ENCODE data around the gene SART3. TPM values are rescaled to one million over a fixed set of nuclear protein-coding genes. Genes with fewer than 3 reads are reported as not detected.

The SART3 gene
- total and polyA plus RNA-seq, 2 of the 8 experiments (the other 6 are each of a cell fraction or from before 2014, with no cell fraction given), result 16.0 to 103 TPM

Other genes with a start within 250 kb of the SART3 start
- gene CMKLR1, start 221.9 kb downstream of the SART3 start, total RNA-seq (2021; fragmentation: NEBNext Ultra II Directional; extraction: Animal tissue kit (Norgen Biotek cat#: 25700)), result 1.7 and 2.1 TPM in 2 replicates
- 2.8 and 2.9 TPM in 2 replicates for gene CMKLR1, start 221.9 kb downstream of the SART3 start, polyA plus RNA-seq (2011; rRNA removed)
- 6.0 TPM in 2 replicates for gene FICD, start 45.9 kb downstream of the SART3 start, total RNA-seq (2021; fragmentation: NEBNext Ultra II Directional; extraction: Animal tissue kit (Norgen Biotek cat#: 25700))
- gene FICD, start 45.9 kb downstream of the SART3 start, polyA plus RNA-seq (2011; rRNA removed), result 2.2 and 3.0 TPM in 2 replicates
- gene ISCU, start 1.4 kb upstream of the SART3 start, total RNA-seq (2021; fragmentation: NEBNext Ultra II Directional; extraction: Animal tissue kit (Norgen Biotek cat#: 25700)), result 78.1 and 82.3 TPM in 2 replicates
- gene ISCU, start 1.4 kb upstream of the SART3 start, polyA plus RNA-seq (2011; rRNA removed), result 54.5 and 72.1 TPM in 2 replicates
- gene TMEM119, start 36.9 kb upstream of the SART3 start, total RNA-seq (2021; fragmentation: NEBNext Ultra II Directional; extraction: Animal tissue kit (Norgen Biotek cat#: 25700)), result 0.48 and 0.61 TPM in 2 replicates
- gene TMEM119, start 36.9 kb upstream of the SART3 start, polyA plus RNA-seq (2011; rRNA removed), result 0.35 TPM in 2 replicates
- gene SELPLG, start 72.7 kb upstream of the SART3 start, total RNA-seq (2021; fragmentation: NEBNext Ultra II Directional; extraction: Animal tissue kit (Norgen Biotek cat#: 25700)), result 0.13 TPM in 1 of 2 replicates, not detected in the other
- 0.18 and 0.19 TPM in 2 replicates for gene SELPLG, start 72.7 kb upstream of the SART3 start, polyA plus RNA-seq (2011; rRNA removed)
- gene CORO1C, start 170.3 kb upstream of the SART3 start, total RNA-seq (2021; fragmentation: NEBNext Ultra II Directional; extraction: Animal tissue kit (Norgen Biotek cat#: 25700)), result 120 and 130 TPM in 2 replicates
- gene CORO1C, start 170.3 kb upstream of the SART3 start, polyA plus RNA-seq (2011; rRNA removed), result 71.7 and 72.7 TPM in 2 replicates

All from H1 (cell line).